ENCODE results near the gene GRAMD4. TPM values are rescaled to one million over a fixed set of nuclear protein-coding genes. Genes with fewer than 3 reads are reported as not detected.
"Not testable (repeated sequence)": the region's sequence is repeated elsewhere in the genome, so short reads cannot be mapped to it uniquely, and the experiment has no call there.

The GRAMD4 gene
- total RNA-seq, 1 experiment from 2014 or later, result 17.1 TPM

DNA sequence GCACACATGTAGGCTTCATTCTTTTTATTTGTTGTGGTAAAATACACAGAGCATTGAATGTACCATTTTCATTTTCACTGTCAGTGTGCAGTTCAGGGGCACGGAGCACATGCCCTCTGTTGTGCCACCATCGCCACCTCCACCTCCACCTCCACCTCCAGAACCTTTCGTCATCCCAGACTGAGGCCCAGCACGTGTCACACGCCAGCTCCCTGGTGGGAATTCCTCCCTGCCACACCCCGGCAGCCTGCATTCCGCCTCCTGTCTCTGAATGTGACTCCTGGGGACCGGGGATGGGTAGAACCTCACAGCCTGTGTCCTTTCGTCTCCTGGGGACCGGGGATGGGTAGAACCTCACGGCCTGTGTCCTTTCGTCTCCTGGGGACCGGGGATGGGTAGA, 10.9 kb downstream of the GRAMD4 start:
- no peaks in the 10 kb centered on the region for H3K27me3 ChIP-seq (ENCODE audit: control insufficient read depth, insufficient read depth, low read length)
- DNase-seq, result no peak

DNA sequence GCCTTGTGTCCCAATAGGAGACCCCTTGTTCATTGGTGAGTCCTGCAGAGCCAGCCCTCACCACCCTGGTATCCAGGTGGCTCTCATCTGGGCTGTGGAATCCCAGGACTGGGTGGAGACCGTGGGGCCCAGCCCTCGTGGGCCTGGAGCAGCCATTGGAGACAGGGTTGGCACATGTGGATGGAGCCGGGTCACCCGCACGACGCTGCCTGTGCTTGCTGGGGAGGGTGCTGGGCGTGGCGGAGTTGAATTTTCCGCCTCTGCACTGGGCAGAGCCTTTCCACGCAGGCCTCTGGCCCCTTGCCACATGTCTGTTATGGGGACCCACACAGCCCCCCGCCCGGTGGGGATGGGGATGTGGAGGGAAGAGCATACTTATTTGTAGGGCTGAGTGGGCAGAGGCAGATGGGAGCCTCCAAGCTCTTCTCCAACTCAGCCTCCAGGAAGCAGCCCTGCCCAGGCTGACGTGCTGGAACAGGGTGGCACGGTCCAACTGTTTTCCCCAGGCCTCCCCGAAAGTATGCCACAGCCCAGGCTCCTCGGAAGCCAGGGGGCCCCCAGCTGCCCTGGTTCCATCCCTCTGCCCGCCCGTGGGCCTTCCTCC, 12.6 kb downstream of the GRAMD4 start:
- no peak for DNase-seq
- Histone ChIP-seq H3K36me3 (replicated peaks; ENCODE audit: control insufficient read depth, insufficient read depth, low read length) (no peaks in the 10 kb centered on the region), H3K4me3 (ENCODE audit: insufficient read depth, low read depth, low read length) (no peak overlapping the region), H3K27me3 (ENCODE audit: control insufficient read depth, insufficient read depth, low read length) (no peaks in the 10 kb centered on the region)

More for the DNA sequence above, 10.9 kb downstream of the GRAMD4 start:
- Histone ChIP-seq H3K4me3 (ENCODE audit: insufficient read depth, low read depth, low read length) (no peak overlapping the region), H3K36me3 (replicated peaks; ENCODE audit: control insufficient read depth, insufficient read depth, low read length) (no peaks in the 10 kb centered on the region)

DNA sequence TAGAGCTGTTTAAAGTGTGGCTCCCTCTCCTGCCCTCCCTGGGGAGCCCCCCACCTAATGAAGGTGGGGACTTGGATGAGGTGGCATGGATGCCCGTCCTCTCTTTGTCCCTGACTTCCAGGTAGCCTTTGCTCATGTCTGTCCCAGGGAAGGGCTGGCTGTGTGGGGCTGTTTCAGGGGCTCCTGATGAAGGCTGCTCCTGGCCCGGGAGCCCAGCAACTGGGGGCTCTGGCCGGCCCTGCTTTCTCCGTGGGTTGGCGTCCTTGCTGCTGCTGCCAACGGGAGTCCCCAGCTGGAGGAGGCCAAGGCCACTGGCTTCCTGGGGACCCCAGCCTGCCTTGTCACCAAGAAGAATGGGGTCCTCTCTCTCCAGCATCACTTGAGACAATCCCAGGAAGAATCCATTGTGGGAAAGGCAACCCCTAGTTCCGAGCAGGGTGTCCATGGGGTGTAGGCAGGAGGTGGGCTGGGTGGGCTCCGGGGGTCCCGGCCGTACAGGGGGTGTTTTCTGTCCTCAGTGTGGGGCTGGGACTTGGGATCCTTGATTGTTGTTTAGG, 13.2 kb downstream of the GRAMD4 start:
- Histone ChIP-seq H3K4me3 (ENCODE audit: insufficient read depth, low read depth, low read length) (no peak overlapping the region), H3K27me3 (ENCODE audit: control insufficient read depth, insufficient read depth, low read length) (no peaks in the 10 kb centered on the region), H3K36me3 (replicated peaks; ENCODE audit: control insufficient read depth, insufficient read depth, low read length) (no peaks in the 10 kb centered on the region)
- no peak for DNase-seq

DNA sequence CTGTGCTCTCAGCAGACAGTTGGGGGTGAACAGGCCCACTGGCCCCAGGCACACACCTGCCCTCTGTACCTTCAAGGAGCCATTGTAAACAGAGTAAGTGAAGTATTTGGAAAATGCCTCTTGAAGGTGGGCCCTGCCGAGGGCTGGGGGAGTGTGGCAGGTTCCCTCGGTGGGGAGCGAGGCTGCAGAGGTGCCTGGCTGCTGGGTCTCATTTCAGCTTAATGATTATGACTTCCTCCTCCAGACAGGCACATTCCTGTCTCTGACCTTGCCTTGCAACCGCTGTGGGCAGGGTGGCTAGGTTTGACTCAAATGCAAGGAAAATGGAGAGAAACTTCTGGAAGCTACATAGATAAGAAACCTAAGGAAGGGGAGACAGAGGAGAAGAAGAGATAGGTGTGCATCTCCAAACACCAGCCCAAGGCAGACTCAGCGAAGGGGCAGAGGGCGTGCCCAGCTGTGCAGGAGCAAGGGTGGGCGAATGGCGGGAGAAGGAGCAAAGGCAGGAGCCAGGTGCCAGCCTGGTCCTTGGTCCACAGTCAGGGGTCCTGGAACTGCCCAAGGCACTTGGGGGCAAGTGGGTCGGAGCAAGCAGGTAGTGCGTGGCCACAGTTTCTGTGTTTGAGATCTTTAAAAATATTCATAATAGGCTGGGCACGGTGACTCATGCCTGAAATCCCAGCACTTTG, 14.0 kb downstream of the GRAMD4 start:
- H3K4me3 ChIP-seq (ENCODE audit: insufficient read depth, low read depth, low read length), result no peak overlapping the region
- H3K36me3 ChIP-seq (replicated peaks; ENCODE audit: control insufficient read depth, insufficient read depth, low read length), result no peaks in the 10 kb centered on the region
- no peak for DNase-seq
- no peaks in the 10 kb centered on the region for H3K27me3 ChIP-seq (ENCODE audit: control insufficient read depth, insufficient read depth, low read length)

DNA sequence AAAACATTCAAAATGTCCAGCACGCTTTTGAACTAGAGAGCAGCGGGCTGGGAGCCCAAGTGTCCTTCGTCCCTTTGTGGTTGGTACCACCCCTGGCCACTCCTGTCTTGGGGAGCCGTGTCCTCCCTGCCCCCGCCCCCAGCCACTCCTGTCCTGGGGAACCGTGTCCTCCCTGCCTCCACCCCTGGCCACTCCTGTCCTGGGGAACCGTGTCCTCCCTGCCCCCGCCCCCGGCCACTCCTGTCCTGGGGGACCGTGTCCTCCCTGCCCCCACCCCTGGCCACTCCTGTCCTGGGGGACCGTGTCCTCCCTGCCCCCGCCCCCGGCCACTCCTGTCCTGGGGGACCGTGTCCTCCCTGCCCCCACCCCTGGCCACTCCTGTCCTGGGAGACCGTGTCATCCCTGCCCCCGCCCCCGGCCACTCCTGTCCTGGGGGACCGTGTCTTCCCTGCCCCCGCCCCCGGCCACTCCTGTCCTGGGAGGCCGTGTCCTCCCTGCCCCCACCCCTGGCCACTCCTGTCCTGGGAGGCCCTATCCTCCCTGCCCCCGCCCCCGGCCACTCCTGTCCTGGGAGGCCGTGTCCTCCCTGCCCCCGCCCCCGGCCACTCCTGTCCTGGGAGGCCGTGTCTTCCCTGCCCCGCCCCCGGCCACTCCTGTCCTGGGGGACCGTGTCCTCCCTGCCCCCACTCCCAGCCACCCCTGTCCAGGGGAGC, 14.9 kb downstream of the GRAMD4 start:
- not testable (repeated sequence) for H3K36me3 ChIP-seq (replicated peaks; ENCODE audit: control insufficient read depth, insufficient read depth, low read length); H3K27me3 ChIP-seq (ENCODE audit: control insufficient read depth, insufficient read depth, low read length); DNase-seq; H3K4me3 ChIP-seq (ENCODE audit: insufficient read depth, low read depth, low read length)

DNA sequence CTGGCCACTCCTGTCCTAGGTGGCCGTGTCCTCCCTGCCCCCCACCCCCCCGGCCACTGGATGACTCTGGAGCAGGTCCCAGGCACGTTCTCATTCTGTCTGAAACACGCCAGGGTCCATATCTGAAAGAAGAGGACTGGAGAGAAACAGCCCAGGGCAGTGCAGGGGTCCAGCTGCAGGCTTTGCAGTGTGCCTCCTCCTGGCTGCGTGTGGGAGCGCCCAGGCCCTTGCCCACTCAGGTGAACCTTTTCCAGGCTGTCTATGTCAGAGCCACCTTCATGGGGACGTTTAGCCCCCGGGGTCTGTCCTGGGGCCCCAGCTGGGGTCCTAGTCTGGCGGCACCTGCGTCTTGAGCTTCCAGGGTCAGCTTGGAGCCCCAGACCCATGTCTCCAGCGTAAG, 15.6 kb downstream of the GRAMD4 start:
- peak; percentile 87 for DNase-seq
- Histone ChIP-seq H3K4me3 (ENCODE audit: insufficient read depth, low read depth, low read length) (no peak overlapping the region), H3K27me3 (ENCODE audit: control insufficient read depth, insufficient read depth, low read length) (no peaks in the 10 kb centered on the region), H3K36me3 (replicated peaks; ENCODE audit: control insufficient read depth, insufficient read depth, low read length) (no peaks in the 10 kb centered on the region)

DNA sequence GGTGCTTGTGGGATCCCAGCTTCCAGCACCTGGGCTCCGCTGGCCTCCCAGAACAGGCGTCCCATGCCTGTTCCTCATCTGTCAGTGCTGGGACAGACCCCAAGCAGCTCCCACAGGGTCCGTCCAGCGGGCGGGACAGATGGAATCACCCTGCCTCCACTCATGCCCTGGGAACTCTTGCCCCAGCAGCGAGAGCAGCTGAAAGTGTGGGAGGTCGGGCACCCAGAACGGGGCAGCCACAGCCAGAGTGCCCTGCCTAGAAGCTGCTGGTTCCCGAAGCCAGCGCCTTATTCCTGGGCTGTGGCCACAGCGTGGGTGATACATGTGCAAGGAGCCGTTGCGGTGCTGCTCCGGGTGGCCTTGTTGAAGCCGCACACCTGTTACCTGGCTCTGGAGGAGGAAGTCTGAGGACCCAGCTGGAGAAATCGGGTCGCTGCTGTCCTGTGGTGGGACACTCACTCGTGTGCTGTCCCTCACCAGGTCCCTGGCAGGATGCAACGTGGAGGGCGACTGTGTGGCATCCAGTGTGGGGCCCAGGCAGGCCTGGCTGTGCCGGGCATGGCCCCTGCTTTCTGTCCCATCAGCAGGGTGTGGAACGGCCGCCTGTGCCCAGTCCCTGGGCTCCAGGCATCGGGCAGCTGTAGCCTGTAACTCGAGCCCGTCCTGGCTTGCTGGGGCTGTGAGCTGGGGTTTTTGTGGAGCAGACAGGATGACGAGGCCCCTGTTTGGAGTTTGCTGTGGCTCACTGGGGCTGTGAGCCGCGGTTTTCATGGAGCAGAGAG, 16.2 kb downstream of the GRAMD4 start:
- no peaks in the 10 kb centered on the region for H3K27me3 ChIP-seq (ENCODE audit: control insufficient read depth, insufficient read depth, low read length)
- H3K36me3 ChIP-seq (replicated peaks; ENCODE audit: control insufficient read depth, insufficient read depth, low read length), result no peaks in the 10 kb centered on the region
- H3K4me3 ChIP-seq (ENCODE audit: insufficient read depth, low read depth, low read length), result no peak overlapping the region
- no peak for DNase-seq

DNA sequence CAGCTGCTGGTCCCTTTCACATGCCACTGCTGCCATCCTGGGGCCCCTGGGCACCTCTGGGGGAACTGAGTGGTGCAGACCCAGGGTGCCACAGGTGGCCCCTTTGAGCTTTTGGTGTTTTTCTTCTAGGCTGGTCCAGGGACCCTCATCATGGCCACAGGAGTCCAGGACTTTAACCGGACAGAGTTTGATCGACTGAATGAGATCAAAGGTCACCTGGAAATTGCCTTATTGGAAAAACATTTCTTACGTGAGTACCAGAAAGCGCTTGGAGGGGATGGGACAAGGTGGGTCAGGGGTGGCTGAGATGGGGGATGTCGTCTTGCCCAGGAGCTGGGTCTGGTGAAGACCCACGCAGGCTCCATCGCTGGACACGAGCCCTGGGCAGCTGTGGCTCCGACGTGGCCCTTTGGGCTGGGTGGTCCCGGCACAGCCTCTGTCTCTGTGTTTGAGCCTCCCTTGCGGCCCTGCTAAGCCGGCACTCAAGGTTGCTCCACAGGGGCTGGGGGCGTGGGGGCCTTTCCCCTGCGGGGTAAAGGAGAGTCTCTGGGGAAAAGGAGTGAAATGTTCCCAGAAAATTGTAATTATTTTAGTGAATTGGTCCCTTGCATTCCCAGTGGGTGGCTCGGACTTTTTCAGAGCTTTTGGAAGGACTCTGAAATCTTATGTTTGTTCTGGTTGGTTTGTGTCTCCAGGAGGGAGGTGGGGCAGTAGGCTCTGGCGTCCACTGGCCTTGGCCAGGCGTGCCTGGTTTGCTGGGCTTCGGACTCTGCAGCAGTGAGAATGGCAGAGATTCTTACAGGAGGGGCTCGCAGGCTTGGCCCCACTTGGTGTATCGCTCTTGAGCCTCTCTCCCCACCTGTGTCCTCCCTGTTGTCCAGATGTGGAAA, 17.8 kb downstream of the GRAMD4 start:
- H3K4me3 ChIP-seq (ENCODE audit: insufficient read depth, low read depth, low read length), result no peak overlapping the region
- no peak for DNase-seq

DNA sequence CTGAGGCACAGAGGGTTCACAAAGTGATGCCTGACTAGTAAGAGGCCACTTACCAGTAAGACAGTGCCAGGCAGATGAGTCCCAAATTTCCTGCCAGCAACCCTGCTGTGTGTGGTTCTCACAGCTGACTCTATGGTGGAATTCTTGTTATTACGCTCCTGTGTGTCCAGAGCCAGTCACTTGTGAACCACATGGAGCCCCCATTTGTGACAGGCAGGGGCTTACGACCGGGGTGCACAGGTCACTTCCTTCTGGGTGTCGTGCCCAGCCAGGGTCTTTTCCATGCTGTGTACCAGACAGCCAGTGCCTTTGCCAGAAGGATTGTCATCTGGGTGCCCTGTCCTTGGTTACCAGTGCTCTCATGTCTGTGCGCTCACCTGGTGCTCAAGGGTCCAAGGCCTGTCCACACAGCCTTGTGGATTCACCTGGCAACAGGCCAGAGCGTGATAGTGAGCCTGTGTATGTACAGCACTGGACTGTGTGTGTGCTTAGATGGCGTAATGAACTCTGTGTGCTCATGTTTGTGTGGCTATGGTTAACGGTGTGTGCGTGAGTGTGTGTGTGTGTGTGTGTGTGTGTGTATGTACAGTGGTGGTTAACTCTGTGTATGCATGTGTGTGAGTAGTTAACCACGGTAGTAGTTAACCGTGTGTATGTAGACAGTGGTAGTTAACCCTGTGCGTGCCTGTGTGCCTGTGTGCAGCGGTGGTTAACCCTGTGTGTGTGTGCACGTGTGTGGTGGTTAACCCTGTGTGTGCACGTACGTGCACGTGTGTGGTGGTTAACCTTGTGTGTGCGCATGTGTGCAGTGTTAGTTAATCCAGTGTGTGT, 18.6 kb downstream of the GRAMD4 start:
- no peak for DNase-seq
- H3K27me3 ChIP-seq (ENCODE audit: control insufficient read depth, insufficient read depth, low read length), result no peaks in the 10 kb centered on the region
- no peak overlapping the region for H3K4me3 ChIP-seq (ENCODE audit: insufficient read depth, low read depth, low read length)
- no peaks in the 10 kb centered on the region for H3K36me3 ChIP-seq (replicated peaks; ENCODE audit: control insufficient read depth, insufficient read depth, low read length)

More for the DNA sequence above, 17.8 kb downstream of the GRAMD4 start:
- Histone ChIP-seq H3K36me3 (replicated peaks; ENCODE audit: control insufficient read depth, insufficient read depth, low read length) (no peaks in the 10 kb centered on the region), H3K27me3 (ENCODE audit: control insufficient read depth, insufficient read depth, low read length) (no peaks in the 10 kb centered on the region)

DNA sequence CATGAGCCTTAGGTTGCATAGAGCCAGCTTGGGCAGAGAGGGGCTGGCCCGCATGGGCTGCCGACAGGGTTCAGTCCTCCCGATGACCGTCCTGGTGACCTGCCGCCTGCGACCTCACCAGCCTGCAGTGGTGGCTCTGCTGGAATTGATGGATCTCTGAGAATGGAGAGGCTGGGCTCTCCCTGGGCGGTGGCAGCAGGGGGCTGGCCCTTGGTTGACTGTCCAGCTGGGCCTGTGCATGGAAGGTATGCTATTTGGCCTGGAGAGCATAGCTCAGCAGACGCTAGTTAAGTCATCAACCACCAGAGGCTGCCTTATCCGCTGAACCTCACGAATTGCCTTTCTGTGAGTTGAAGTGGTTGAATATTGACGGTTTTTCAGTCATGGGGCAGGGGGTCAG, 19.7 kb downstream of the GRAMD4 start:
- H3K4me3 ChIP-seq (ENCODE audit: insufficient read depth, low read depth, low read length), result no peak overlapping the region
- no peaks in the 10 kb centered on the region for H3K27me3 ChIP-seq (ENCODE audit: control insufficient read depth, insufficient read depth, low read length)
- DNase-seq, result no peak
- H3K36me3 ChIP-seq (replicated peaks; ENCODE audit: control insufficient read depth, insufficient read depth, low read length), result no peaks in the 10 kb centered on the region

DNA sequence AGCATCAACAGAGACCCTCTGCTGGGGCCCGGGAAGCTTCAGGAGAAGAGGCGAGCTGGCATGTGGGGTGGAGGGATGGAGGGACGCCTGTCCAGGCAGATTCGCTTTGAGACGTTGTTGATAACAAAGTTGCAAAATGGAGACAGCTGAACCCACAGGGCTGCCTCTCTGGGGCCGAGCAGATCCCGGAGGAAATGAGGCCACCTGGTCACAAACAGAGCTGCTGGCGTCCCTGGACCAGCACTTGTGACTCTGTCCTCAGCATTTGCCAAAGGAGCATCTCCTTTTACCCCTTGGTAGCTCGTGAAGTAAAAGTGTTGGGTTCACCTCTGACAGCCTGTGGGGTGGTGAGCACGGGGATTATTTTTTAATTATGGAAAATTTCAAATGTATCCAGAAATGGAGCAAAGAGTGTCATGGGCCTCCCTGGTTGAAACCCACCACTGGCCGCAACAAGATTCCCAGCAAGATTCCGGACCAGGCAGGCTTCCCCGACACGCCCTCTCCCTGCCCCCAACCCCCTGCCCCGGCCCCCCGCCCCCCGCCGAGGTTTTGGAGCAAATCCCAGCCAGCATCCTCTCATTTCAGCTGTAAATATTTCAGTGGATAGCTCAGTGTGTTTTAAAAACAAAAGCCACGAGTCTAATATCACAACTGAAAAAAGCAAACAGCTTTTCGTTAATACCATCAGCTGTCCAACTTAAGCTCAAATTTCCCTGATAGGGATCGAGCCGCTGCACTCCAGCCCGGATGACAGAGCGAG, 20.3 kb downstream of the GRAMD4 start:
- Histone ChIP-seq H3K27me3 (ENCODE audit: control insufficient read depth, insufficient read depth, low read length) (no peaks in the 10 kb centered on the region), H3K4me3 (ENCODE audit: insufficient read depth, low read depth, low read length) (no peak overlapping the region), H3K36me3 (replicated peaks; ENCODE audit: control insufficient read depth, insufficient read depth, low read length) (no peaks in the 10 kb centered on the region)
- DNase-seq, result no peak

DNA sequence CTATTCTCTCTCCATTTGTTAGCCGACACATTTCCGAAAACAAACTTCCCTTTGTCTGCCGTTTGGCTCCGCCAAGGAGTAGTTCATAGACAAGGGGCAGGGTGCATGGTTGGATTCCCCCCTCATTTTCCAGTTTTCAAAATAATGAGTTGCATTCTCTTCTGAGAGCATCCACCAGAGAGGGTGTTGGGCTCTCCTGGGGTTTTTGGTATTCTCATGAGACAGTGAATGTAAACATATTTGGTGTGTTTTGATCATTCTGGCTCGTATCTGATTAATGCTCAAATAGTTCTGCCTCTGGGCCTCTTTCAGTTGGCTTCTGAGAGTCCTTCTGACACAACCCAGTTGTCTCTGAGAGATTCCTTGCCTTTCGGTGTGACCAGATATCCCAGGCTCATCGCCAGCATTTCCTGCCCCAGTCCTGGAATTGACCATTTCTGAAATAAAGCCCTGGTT, 21.7 kb downstream of the GRAMD4 start:
- DNase-seq, result no peak
- H3K27me3 ChIP-seq (ENCODE audit: control insufficient read depth, insufficient read depth, low read length), result no peaks in the 10 kb centered on the region
- no peak overlapping the region for H3K4me3 ChIP-seq (ENCODE audit: insufficient read depth, low read depth, low read length)
- H3K36me3 ChIP-seq (replicated peaks; ENCODE audit: control insufficient read depth, insufficient read depth, low read length), result no peaks in the 10 kb centered on the region

Data from H7 (cell line).